SH-SY5Y (cell line): ENCODE measurements around the gene SGCD.

Source experiments
- GATA2 ChIP-seq: IDR thresholded peaks from 2 replicates; pipeline ENCODE4 v1.6.1; 2011; ENCODE audit warnings: mild to moderate bottlenecking, low read depth, low read length
- GATA3 ChIP-seq: IDR thresholded peaks from 2 replicates; pipeline ENCODE4 v1.6.1; 2011; ENCODE audit warnings: low read depth, mild to moderate bottlenecking, low read length, moderate library complexity

DNA sequence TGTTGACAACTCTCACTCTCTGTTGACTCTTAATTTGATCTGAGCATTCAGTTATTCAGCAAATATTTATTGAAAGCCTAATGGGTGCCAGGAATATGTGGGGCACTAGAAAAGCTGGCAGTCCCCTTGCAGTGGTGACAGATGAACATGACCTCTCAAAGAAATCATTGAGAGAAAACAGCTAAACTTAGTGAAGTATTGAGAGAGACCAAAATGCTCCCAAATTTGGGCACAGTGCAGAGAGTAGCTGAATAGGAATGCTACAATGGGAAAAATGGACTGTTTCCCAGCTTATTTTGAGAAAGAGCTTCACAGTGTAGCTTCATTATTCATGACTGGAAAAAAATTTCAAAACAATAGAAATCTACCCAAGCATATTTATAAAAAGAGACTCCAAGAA is 257.9 kb downstream of the SGCD start:
- TF ChIP-seq GATA2 = no peak
- no peak for TF ChIP-seq GATA3
